Stimulated activated CD8-positive, alpha-beta memory T cell treated with anti-CD3 and anti-CD28 coated beads, Interleukin-12 subunit alpha, Interleukin-12 subunit beta, amount 100 ng/mL, for 24 hours (primary cell): ENCODE results near the gene CCDC107.
A peak's percentile ranks its signal among the peaks of the same experiment; 100 is the strongest.
"Not testable (repeated sequence)": the region's sequence is repeated elsewhere in the genome, so short reads cannot be mapped to it uniquely, and the experiment has no call there.

ENCODE experiments used
- DNase-seq: peaks from one replicate; pipeline ENCODE4 v3.0.0-alpha.2; 2020; ENCODE audit errors: extremely low read depth

CCDC107 gene

DNA sequence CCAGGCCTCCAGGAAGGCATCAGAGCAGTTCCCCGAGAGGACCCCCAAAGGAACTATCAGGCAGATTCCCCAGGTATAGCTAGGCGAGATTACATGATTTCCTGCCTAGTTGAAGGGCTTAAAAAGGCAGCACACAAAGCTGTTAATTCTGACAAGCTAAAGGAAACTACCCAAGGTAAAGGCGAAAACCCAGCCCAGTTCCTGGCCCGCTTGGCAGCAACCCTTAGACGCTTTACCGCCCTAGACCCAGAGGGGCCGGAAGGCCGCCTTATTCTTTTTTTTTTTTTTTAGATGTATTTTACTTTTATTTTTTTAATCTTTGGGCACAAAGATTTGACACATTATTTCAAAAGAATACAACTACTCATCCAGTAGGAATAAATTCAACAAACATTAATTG is 19.3 kb upstream of the CCDC107 start:
- not testable (repeated sequence) for DNase-seq

DNA sequence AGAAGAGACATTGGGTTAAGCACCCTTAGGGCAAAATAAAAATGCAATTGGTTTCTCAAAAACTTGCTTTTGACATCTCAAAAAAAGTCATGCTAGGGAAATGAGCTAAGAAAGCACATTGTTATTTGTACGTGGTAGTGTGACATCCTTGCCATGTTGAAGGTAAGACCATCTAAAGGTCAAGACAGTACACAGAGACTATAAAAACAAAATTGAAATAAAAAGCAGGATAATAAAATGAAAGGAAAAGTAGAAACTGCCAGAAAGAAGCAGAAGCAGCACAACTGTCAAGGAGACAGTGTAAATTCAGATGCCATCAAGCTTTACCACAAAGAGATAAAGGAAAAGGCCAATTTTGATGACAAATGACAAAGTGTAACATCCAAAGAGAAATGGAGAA is 18.9 kb upstream of the CCDC107 start:
- not testable (repeated sequence) for DNase-seq

DNA sequence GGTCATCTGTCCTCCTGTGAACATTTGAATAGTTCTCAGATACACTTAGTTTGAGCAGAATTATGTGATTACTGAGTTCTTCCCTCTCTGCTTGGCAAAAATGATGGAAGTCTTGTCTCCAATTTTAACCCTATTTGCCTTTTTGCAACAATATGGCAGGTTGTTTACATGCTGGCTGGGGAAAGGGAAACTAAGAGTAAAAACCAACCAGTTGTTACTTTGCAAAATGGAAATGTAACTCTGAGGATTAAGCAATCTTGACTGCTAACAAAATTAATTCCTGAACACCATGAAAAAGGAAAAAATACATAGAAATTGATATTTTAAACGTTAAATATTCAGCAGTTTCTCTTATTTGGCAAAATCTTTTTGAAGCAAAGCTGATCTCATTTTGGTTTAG is 18.5 kb upstream of the CCDC107 start:
- DNase-seq: no peak

DNA sequence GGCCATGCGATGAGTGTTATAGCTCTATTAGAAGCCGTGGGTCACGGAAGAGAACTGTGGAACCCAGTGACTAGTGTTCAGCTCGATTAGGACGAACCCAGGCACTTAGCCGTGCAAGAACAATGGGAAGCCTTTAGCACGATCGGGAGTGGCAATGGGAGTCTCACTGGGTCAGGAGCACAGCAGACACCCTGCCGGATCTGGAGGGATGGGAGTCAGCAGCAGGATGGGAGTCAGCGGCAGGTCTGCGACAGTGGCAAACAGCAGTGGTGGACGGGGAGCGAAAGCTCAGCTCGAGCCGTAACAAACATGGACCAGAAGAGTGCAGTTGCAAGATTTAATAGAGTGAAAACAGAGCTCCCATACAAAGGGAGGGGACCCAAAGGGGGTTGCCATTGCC is 17.7 kb upstream of the CCDC107 start:
- not testable (repeated sequence) for DNase-seq

DNA sequence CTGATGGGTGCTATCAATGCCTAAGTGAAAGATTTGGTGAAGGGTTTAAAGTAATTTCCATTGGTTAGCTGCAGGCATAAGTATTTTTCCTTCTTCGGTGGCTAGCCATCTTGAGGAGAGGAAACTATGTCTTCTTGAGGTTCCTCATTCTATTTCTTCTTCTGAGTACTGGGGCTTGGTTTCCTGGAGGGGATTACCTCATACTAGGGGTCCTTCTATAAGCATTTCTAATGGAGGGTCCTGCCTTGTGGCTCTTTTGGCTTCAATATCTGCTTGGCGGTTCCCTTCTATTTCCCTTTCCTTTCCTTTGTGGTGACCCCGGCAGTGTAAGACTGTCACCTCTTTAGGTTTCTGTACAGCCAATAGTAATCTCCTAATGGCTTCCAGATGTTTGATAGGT is 16.6 kb upstream of the CCDC107 start:
- DNase-seq: not testable (repeated sequence)

DNA sequence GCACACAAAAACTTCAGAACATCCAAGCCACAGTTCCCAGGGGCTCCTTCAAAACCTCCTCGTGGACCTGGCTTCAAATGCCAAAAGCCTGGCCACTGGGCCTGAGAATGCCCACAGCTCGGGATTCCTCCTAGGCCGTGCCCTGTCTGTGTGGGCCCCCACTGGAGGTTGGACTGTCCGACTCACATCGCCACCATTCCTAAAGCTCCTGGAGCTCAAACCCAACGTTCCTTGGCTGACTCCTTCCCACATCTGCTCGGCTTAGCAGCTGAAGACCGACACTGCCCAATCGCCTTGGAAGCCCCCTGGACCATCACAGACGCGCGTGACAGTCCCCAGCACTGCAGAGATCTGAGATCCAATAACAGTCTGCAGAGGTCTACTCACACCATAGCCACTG is 15.0 kb upstream of the CCDC107 start:
- no peak for DNase-seq

DNA sequence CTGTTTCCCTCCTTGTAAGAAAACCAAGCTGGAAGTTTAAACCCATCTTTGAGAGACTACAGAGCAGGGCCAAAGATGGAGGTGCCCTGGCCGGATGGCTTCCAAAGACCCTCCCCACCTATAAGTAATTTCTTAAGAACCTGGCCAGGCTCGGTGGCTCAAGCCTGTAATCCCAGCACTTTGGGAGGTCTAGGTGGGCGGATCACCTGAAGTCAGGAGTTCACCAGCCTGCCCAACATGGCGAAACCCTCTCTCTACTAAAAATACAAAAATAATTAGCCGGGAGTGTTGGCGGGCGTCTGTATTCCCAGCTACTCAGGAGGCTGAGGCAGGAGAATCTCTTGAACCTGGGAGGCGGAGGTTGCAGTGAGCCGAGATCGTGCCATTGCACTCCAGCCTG is 12.4 kb upstream of the CCDC107 start:
- not testable (repeated sequence) for DNase-seq

DNA sequence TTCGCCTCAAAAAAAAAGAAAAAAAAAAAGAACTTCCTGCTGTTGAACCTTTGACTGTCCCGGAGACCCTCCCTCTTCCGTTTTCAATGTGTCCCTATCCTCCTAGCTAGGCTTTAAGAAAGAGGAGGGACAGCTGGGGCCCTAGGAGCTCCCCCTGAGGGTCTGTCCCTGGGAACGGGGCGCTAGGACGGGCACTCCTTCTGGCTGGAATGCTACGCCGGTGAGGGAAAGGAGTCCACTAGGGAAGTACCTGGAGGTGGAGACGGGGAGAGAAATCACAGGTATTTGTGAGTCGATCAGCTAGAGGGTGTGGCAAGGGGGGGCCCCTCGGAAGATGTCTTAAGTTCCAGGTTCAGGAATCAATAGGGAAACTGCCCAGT is 11.9 kb upstream of the CCDC107 start:
- no peak for DNase-seq

DNA sequence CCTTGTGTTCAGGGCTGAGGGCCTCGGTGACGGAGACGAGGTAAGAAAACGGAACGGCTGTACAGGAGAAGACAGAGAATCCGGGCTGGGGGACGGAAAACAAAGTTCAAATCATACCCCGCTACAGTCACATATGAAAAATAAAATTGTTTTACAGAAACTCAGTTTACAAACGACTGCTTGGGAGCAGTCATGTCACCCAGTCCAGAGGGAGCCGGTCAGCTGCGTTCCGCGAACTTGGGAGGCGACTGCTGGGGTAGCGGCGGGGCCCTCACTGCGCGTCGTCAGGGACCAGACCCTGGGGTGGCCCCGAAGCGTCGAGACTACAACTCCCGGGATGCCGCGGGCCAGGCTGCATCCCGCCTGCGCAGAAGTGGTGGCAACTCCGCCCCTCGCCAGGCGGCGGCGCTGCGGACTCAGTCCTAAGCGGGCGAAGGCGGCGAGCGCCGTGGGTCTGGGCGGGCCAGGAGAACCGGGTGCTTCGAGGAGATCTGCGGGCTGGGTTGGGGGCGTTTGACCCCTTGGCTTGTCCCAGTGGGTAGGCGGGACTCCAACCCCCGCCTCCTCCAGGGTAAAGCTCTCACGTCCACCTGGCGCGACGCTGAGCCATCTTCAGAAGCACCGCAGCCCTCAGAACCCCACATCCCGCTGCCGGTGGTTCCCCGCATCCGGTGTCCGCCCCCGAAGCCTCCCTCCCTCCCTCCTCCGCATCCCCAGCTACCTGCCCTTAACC is 11.4 kb upstream of the CCDC107 start:
- DNase-seq: peak; percentile 73

DNA sequence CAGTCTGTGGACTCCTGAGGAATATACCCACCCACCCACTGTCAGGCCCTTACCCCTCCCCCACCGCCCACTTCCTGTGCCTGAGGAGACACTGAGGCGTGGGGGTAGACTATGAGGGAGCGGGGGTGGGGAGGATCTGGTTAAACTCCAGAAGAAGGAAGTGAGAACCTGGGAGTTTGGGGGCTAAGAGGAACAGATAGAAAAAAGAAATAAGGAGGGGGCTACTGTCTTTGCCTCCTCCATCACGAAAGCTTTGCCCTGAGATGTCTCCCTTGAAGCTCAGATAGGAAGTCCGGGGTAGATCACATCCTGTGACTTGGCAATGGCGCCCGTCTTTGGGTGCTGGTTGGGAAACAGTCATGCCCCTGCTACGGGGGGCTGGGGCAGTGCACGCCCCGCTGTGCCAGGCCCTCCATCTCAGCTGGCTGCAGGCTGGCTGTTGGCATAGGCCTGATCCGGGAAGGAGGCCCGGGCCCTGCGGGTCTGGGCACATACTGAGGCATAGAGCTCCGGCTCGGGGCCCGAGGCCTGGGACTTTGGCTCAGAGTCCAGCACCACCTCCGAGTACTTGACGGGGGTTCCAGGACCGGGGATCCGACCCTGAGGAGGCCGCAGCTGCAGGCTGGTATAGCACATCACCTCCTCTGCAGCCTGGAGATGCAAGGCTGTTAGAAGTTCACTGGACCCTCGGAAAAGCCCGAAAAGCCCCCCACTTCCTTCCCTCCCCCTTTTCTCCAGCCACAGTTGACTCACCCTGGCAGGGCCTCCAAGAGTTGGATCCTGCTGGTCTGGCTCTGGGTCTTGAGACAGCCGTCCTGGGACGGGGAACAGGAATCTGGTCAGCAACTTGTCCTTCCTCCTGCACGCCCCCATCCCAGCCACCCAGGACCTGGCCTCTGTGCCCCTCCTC is 8.4 kb upstream of the CCDC107 start:
- no peak for DNase-seq

DNA sequence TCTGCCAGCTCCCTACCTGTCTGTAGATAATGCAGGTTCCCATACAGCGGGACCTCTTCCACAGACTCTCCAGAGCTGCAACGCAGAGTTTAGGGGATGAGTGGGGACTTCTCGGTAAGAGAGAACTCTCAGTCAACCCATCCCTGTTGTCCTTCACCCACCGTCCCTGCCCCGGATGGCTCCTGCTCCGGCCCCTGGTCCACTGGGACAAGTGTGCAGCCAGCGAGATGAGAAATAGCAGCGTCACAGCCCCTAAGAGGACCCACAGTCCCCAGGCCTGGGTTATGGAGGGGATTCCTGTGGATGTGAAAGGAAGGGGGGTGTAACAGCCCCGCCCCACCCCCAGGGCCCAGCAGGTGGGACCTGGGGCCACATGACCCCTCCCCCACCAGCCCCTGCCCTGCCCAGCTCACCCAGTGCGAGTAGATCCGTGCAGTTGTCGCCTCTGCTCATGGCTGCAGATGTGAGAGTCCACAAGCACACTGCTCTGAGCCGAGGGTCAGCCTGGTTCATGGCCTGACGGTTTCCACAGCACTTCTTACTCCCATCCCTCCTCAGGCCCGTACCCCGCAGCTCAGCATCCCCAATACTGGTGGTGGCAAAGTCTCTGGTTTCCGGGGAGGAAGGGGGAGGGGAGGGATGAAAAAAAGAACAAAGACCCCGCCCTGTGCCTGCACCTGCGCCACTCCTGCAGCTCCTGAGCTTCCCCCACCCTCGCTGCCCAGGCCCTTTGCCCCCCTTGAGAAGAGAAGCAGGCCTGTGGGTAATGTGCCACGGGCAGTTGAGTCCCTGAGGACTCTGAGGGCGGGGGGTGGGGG is 7.5 kb upstream of the CCDC107 start, which contains the start of gene SIT1:
TSS of gene SIT1 (minus strand) at position 591 of the 818 bp plus-strand sequence. CDS start at position 513, 78 bp downstream.
- DNase-seq: no peak

DNA sequence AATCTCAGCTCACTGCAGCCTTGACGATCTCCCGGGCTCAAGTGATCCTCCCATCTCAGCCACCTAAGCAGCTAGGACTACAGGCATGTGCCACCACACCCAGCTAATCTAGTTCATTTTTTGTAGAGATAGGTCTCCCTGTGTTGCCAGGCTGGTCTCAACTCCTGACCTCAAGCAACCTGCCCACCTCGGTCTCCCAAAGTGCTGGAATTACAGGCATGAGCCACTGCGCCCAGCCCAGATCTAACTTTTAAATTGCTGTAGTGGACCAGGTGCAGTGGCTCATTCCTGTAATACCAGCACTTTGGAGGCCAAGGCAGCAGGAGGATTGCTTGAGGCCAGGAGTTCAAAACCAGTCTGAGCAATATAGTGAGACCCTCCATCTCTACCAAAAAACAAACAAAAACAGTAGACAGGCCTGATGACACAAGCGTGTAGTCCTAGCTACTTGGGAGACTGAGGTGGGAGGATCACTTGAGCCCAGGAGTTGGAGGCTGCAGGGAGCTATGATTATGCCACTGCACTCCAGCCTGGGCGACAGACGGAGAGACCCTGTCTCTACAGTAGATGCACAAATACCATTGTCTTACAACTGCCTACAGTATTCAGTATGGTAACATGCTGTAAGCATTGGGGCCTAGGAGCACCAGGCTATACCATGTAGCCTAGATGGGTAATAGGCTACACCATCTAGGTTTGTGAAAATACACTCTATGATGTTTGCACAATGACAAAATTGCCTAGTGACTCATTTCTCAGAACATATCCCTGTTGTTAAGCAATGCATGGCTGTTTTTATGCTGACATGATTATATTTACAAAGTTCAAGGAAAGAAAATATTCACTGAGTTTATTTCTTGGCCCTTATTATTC is 5.9 kb upstream of the CCDC107 start:
- DNase-seq: no peak

DNA sequence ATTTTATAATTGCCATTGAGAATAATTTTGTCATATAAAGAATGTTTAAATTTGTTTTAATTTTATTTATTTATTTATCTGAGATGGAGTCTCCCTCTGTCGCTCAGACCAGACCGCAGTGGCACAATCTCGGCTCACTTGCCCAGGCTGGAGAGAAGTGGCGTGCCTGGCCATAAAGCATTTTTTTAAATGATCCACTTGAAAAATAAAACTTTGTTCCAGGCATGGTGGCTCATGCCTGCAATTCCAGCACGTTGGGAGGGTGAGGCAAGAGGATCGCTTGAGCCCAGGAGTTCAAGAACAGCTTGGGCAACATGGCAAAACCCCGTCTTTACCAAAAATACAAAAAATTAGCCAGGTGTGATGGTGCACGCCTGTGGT is 5.3 kb upstream of the CCDC107 start:
- DNase-seq: no peak

DNA sequence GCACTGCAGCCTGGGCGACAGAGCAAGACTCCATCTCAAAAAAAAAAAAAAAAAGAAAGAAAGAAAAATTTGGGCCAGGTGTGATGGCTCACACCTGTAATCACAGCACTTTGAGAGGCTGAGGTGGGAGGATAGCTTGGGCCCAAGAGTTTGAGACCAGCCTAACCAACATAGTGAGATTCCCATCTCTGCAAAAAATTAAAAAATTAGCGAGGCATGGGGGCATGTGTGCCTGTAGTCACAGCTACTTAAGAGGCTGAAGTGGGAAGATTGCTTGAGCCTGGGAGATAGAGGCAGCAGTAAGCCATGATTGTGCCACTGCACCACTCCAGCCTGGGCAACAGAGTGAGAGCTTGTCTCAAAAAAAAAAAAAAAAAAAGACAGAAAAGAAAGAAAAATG is 4.5 kb upstream of the CCDC107 start:
- no peak for DNase-seq

DNA sequence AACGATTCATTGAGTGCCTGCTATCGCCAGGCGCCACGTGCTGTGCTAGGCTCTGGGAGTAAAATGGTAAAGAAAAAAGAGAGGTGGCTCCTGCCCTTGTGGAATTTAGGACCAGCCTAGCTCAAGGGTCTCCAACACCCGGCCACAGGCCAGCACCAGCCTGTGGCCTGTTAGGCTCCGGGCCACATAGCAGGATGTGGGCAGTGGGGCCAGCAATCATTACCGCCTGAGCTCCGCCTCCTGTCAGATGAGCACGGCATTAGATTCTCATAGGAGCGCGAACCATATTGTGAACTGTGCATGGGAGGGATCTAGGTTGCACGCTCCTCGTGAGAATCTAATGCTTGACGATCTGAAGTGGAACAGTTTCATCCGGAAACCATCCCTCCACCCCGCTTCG is 1.7 kb upstream of the CCDC107 start:
- DNase-seq: no peak

DNA sequence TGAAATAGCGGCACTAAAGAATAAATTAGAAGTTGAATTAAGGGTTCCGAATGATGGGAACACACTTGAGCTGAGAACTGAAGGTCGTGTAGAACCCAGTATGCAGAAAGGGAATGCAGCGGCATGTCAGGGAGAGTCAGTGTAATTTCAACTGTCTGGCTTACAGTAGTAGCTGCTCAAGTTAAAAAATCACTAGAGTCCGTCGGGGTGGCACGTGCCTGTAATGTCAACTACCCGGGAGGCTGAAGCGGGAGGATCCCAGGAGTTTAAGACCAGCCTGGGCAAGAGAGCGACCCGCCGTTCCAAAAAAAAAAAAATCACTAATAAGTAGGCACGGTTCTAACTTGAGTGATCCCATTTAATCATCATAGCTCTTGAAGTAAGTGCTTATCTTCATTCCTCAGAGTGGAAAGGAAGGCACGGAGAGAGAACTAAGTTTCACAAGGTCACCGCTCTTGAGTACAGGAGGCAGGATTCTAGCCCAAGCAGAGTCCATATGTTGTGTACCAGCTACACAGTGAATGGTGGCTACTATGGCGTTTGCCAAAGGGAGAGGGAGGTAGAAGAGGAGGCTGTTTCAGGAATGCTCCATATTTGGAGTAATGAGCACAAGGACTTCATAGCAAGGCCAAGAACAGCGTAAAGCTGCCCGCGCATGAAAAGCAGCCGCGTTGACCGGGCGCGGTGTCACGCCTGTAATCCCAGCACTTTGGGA is 1.1 kb upstream of the CCDC107 start:
- DNase-seq: no peak

DNA sequence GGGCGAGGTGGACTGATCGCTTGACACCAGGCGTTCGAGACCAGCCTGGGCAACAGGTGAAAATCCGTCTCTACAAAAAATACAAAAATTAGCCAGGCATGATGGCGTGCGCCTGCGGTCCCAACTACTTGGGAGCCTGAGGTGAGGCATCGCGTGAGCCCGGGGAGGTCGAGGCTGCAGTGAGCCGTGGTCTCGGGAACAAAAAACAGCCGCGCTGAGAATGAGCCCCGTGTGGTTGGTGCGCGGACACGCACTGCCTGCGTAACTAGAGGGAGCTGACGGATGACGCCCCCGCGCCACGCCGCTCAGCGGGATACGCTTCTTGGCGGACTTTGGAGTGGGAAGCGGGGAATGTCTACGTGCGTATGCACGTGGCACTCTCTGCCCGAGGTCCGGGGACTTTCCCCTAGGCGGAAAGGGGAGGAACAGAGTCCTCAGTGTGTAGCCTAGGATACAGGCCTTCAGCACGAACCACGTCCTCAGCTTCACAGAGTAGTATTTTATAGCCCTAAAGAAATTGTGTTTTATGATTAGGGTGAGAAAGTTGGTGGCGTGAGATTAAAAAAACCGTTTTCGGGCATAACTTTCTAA is 451 bp upstream of the CCDC107 start, which contains the start of gene RMRP:
TSS of gene RMRP (minus strand) at position 474 of the 591 bp plus-strand sequence.
- peak; percentile 89 for DNase-seq

DNA sequence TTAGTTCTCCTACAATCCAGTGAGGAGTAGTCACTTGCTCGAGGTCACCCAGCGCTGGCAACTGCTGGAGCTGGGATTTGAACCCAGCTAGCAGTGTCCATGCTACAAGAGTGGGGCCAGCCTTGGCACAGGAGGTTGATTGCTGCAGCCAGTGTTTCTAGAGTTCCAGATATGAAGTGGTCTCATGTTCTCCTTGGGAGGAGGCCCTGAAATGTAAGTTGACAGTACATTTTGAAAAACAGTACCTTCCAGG is 802 bp downstream of the CCDC107 start:
- no peak for DNase-seq

DNA sequence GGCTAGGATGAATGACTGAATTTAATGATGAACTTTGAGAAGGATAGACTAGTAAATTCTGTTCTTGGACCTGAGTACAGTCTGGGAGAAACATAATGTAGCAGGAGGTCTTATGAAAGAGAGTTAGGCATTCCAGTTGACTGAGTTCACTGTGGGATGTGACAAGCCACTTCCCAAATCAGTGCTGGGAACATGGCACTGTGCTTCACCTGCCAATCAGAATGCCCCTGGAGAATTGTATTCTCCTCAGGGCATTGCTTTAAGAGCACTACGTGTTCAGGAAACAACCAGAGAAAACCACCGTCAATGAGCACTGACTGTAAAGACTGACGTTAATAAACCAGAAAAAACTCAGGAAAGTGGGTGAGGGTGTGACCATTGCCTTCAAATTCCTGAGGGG is 1.2 kb downstream of the CCDC107 start:
- no peak for DNase-seq

DNA sequence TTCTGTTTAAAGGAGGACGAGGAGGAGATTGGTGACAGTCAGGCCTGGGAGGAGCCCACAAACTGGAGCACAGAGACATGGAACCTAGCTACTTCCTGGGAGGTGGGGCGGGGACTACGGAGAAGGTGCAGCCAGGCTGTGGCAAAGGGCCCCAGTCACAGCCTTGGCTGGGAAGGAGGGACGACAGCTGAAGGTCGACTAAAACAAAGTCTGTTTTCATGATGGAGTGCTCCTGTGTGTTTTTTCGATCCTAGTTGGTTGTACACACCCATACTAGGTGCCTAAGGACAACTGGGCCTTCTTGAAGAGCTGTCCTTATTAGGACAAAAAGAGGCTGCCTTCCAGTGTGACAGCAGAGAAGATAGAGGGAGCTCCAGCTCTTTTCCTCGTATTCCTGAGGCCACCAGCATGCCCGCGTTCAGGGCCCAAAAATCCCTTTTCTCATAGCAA is 2.9 kb downstream of the CCDC107 start:
- DNase-seq: no peak
